H1 (cell line): ENCODE results near the gene SNX17. TPM values are rescaled to one million over a fixed set of nuclear protein-coding genes. Genes with fewer than 3 reads are reported as not detected.

Experiments
- CTCF ChIA-PET: fragments of 300-600 bp; sonication (Branson Sonifier 250); formaldehyde crosslinking; loops from one replicate; lab custom pipeline; 2021; ENCODE audit not compliant: partially characterized antibody; lab: Charles Lee
- POLR2A ChIA-PET: fragments of 300-600 bp; sonication (Branson Sonifier 250); formaldehyde crosslinking; loops from one replicate; lab custom pipeline; 2021; ENCODE audit warnings: inconsistent platforms; ENCODE audit not compliant: partially characterized antibody; lab: Charles Lee
- DNase-seq, 2 experiments: peaks; one replicate each; pipeline versions ENCODE4 v3.0.0 to v3.0.0-alpha.2; 2010 to 2022; ENCODE audit warnings: low spot score in 2 of 2, low read depth in 1 of 2, mixed read lengths in 1 of 2
- FAIRE-seq: peaks from 2 replicates; lab custom pipeline; 2011; peaks lifted over from hg19 to GRCh38; lab: Jason Lieb, UNC
- H2AFZ ChIP-seq: 2 replicates; pipeline ENCODE4 v1.8.1; 2012; ENCODE audit warnings: low read length, inconsistent platforms
- H2AK5ac ChIP-seq: 2 replicates; pipeline ENCODE4 v1.6.1; 2013; ENCODE audit warnings: low read depth, low read length
- H2BK120ac ChIP-seq: replicated peaks from 2 replicates; pipeline ENCODE3; 2013; ENCODE audit warnings: low read depth, low read length, inconsistent platforms
- H2BK12ac ChIP-seq: 2 replicates; pipeline ENCODE4 v1.6.1; 2013; ENCODE audit warnings: low read depth, low read length
- H2BK15ac ChIP-seq: 2 replicates; pipeline ENCODE4 v1.6.1; 2013; ENCODE audit warnings: low read length
- H2BK20ac ChIP-seq: 2 replicates; pipeline ENCODE4 v1.6.1; 2013; ENCODE audit warnings: low read length
- H2BK5ac ChIP-seq: 2 replicates; pipeline ENCODE4 v1.6.1; 2013; ENCODE audit warnings: low read depth, low read length
- H3K14ac ChIP-seq: 2 replicates; pipeline ENCODE4 v1.6.1; 2013; ENCODE audit warnings: inconsistent platforms; ENCODE audit not compliant: insufficient read length
- H3K18ac ChIP-seq: 2 replicates; pipeline ENCODE4 v1.6.1; 2013; ENCODE audit warnings: low read length; ENCODE audit errors: extremely low read depth
- H3K23ac ChIP-seq: 2 replicates; pipeline ENCODE4 v1.6.1; 2013; ENCODE audit warnings: inconsistent platforms; ENCODE audit not compliant: insufficient read length
- H3K23me2 ChIP-seq: 2 replicates; pipeline ENCODE4 v1.6.1; 2013; ENCODE audit warnings: low read depth, low read length
- H3K27ac ChIP-seq: 2 replicates; pipeline ENCODE4 v1.6.1; 2011; ENCODE audit warnings: low read depth, low read length, inconsistent platforms
- H3K27me3 ChIP-seq, 4 experiments: replicated peaks in 1 of 4; 1 replicate in 1 of 4; 2 replicates in 3 of 4; pipeline versions ENCODE4 v1.6.1 to v1.8.1; 2011 to 2013; ENCODE audit warnings: low read length in 3 of 4, mild to moderate bottlenecking in 3 of 4, inconsistent platforms in 2 of 4, mixed read lengths in 2 of 4, moderate library complexity in 1 of 4; ENCODE audit not compliant: control insufficient read depth in 3 of 4, insufficient read depth in 3 of 4; ENCODE audit errors: extremely low read depth in 1 of 4
- H3K36me3 ChIP-seq, 4 experiments: 2 replicates each; pipeline versions ENCODE4 v1.6.1 to v1.8.1; 2011 to 2013; ENCODE audit warnings: mild to moderate bottlenecking in 4 of 4, low read length in 3 of 4, moderate library complexity in 2 of 4, control low read depth in 1 of 4, inconsistent platforms in 1 of 4; ENCODE audit not compliant: insufficient read depth in 4 of 4, control insufficient read depth in 2 of 4
- H3K4ac ChIP-seq: replicated peaks from 2 replicates; pipeline ENCODE3; 2013; ENCODE audit warnings: low read length, low read depth, mixed read lengths, inconsistent platforms; ENCODE audit not compliant: insufficient read length
- H3K4me1 ChIP-seq, 4 experiments: replicated peaks in 1 of 4; 1 replicate in 1 of 4; 2 replicates in 3 of 4; pipeline versions ENCODE4 v1.6.1 to v1.8.1; 2011 to 2013; ENCODE audit warnings: low read length in 3 of 4, inconsistent platforms in 2 of 4, mixed read lengths in 1 of 4; ENCODE audit not compliant: insufficient read depth in 4 of 4, control insufficient read depth in 3 of 4
- H3K4me2 ChIP-seq, 2 experiments: 2 replicates each; pipeline versions ENCODE4 v1.6.1 to v1.8.1; 2011 to 2013; ENCODE audit warnings: low read depth in 2 of 2, low read length in 2 of 2, control low read depth in 1 of 2, inconsistent platforms in 1 of 2, mild to moderate bottlenecking in 1 of 2; ENCODE audit not compliant: insufficient read depth in 1 of 2
- H3K4me3 ChIP-seq, 4 experiments: fragments of 200-600, 300-600 bp in 1 of 4; sonication (generic), shearing (Covaris generic), sonication (Bioruptor Twin) in 1 of 4; 2 replicates each; pipeline versions ENCODE4 v1.5.1 to v1.8.1; 2011 to 2016; ENCODE audit warnings: low read length in 4 of 4, low read depth in 3 of 4, control low read depth in 2 of 4, inconsistent platforms in 2 of 4, mild to moderate bottlenecking in 2 of 4, mixed read lengths in 1 of 4, moderate library complexity in 1 of 4; ENCODE audit not compliant: insufficient read depth in 2 of 4; ENCODE audit errors: extremely low read depth in 1 of 4
- H3K56ac ChIP-seq: replicated peaks from 2 replicates; pipeline ENCODE3; 2013; ENCODE audit warnings: low read depth, mild to moderate bottlenecking, mixed read lengths, low read length, inconsistent platforms; ENCODE audit not compliant: insufficient read length
- H3K79me1 ChIP-seq: 2 replicates; pipeline ENCODE4 v1.6.1; 2013; ENCODE audit warnings: low read depth, low read length, control low read depth
- H3K79me2 ChIP-seq, 2 experiments: 2 replicates each; pipeline versions ENCODE4 v1.6.1 to v1.8.1; 2012 to 2013; ENCODE audit warnings: low read length in 2 of 2, mild to moderate bottlenecking in 2 of 2, inconsistent platforms in 1 of 2; ENCODE audit not compliant: insufficient read depth in 2 of 2, control insufficient read depth in 1 of 2
- H3K9ac ChIP-seq, 4 experiments: replicated peaks in 1 of 4; 1 replicate in 1 of 4; 2 replicates in 3 of 4; pipeline versions ENCODE4 v1.6.1 to v1.8.1; 2011 to 2013; ENCODE audit warnings: low read depth in 3 of 4, low read length in 3 of 4, control low read depth in 2 of 4, mild to moderate bottlenecking in 2 of 4, moderate library complexity in 2 of 4, inconsistent platforms in 1 of 4; ENCODE audit errors: extremely low read depth in 1 of 4
- H3K9me3 ChIP-seq, 2 experiments: 2 replicates each; pipeline versions ENCODE4 v1.6.1 to v1.8.1; 2012 to 2013; ENCODE audit warnings: mild to moderate bottlenecking in 2 of 2, moderate library complexity in 2 of 2, control low read depth in 1 of 2, inconsistent platforms in 1 of 2, low read depth in 1 of 2, low read length in 1 of 2, mixed read lengths in 1 of 2; ENCODE audit not compliant: insufficient read depth in 2 of 2
- H4K20me1 ChIP-seq, 2 experiments: replicated peaks in 1 of 2; 2 replicates each; pipeline versions ENCODE3 to v1.8.1; 2011 to 2013; ENCODE audit warnings: inconsistent platforms in 2 of 2, low read length in 2 of 2, mild to moderate bottlenecking in 1 of 2; ENCODE audit not compliant: insufficient read depth in 2 of 2, control insufficient read depth in 1 of 2
- H4K5ac ChIP-seq: 2 replicates; pipeline ENCODE4 v1.6.1; 2013; ENCODE audit warnings: low read length, low read depth, mixed read lengths, inconsistent platforms; ENCODE audit not compliant: insufficient read length
- H4K8ac ChIP-seq: 2 replicates; pipeline ENCODE4 v1.8.0; 2013; ENCODE audit warnings: mild to moderate bottlenecking, moderate library complexity, low read length, inconsistent platforms; ENCODE audit not compliant: insufficient read depth; ENCODE audit errors: extremely low read depth
- H4K91ac ChIP-seq: replicated peaks from 2 replicates; pipeline ENCODE3; 2013; ENCODE audit warnings: low read length, mixed read lengths, inconsistent platforms; ENCODE audit not compliant: insufficient read length
- CTBP2 ChIP-seq: IDR thresholded peaks from 2 replicates; pipeline ENCODE4 v1.7.0; 2011; ENCODE audit warnings: borderline replicate concordance, mild to moderate bottlenecking, moderate library complexity, mixed read lengths, low read length; ENCODE audit not compliant: insufficient read depth, insufficient read length
- KDM1A ChIP-seq: fragments of 200-600, 300-600 bp; sonication (generic); IDR thresholded peaks from 2 replicates; pipeline ENCODE4 v1.7.1; 2016; ENCODE audit warnings: mild to moderate bottlenecking, low read length, borderline replicate concordance
- KDM4A ChIP-seq: IDR thresholded peaks from one replicate; pipeline ENCODE4 v1.7.1; 2012; ENCODE audit warnings: low read depth, mild to moderate bottlenecking, moderate library complexity, low read length, inconsistent platforms; ENCODE audit not compliant: severe bottlenecking
- POLR2AphosphoS5 ChIP-seq: IDR thresholded peaks from 2 replicates; pipeline ENCODE4 v1.6.1; 2011; ENCODE audit warnings: low read depth, low read length
- POU5F1 ChIP-seq: IDR thresholded peaks from 2 replicates; pipeline ENCODE4 v1.6.1; 2011; ENCODE audit warnings: low read depth, mild to moderate bottlenecking, low read length, moderate library complexity
- SAP30 ChIP-seq: fragments of 300-600 bp; sonication (generic); IDR thresholded peaks from 2 replicates; pipeline ENCODE4 v1.7.1; 2012; ENCODE audit warnings: low read length, moderate library complexity, mild to moderate bottlenecking, inconsistent platforms; ENCODE audit not compliant: insufficient read depth, insufficient replicate concordance
- WGBS, 2 experiments: shearing (Covaris generic) in 1 of 2; methylation state at CpG; one replicate each; pipeline versions ENCODE4 v1.1.6 to v1.1.7; 2013 to 2015; ENCODE audit warnings: low lambda C conversion rate in 2 of 2, mixed read lengths in 2 of 2, inconsistent platforms in 1 of 2, low coverage in 1 of 2, missing lambda C conversion rate in 1 of 2; ENCODE audit not compliant: insufficient replicate concordance in 2 of 2, insufficient coverage in 1 of 2, insufficient read length in 1 of 2; ENCODE audit errors: extremely low coverage in 1 of 2, missing lambda C conversion rate in 1 of 2; 5-methylcytosine and 5-hydroxymethylcytosine counted together
- polyA plus RNA-seq, 7 experiments: library from polyadenylated mRNA; depleted of rRNA in 3 of 7; stranded (reverse) in 5 of 7; unstranded in 2 of 7; fragments of >200 nt in 5 of 7; fragments of 200-250 nt in 2 of 7; gene quantifications; 1 replicate in 5 of 7; 2 replicates in 1 of 7; 4 replicates in 1 of 7; pipeline versions ENCODE4 v1.2.1 to v1.2.3, GENCODE V29; 2011 to 2013; ENCODE audit warnings: missing spikeins in 2 of 7, mixed read lengths in 2 of 7
- total RNA-seq: library from RNA; stranded (reverse); fragmentation: NEBNext Ultra II Directional; extraction: Animal tissue kit (Norgen Biotek cat#: 25700); gene quantifications from 2 replicates; pipeline ENCODE4 v1.2.1, GENCODE V29; 2021
- TF ChIP-seq, protein P1 (sequence below): IDR thresholded peaks from 2 replicates; pipeline ENCODE4 v1.6.1; 2012; ENCODE audit warnings: inconsistent platforms

SNX17 gene
- total and polyA plus RNA-seq, 2 of the 8 experiments (the other 6 are each of a cell fraction or from before 2014, with no cell fraction given) = 54.9 to 66.2 TPM

DNA sequence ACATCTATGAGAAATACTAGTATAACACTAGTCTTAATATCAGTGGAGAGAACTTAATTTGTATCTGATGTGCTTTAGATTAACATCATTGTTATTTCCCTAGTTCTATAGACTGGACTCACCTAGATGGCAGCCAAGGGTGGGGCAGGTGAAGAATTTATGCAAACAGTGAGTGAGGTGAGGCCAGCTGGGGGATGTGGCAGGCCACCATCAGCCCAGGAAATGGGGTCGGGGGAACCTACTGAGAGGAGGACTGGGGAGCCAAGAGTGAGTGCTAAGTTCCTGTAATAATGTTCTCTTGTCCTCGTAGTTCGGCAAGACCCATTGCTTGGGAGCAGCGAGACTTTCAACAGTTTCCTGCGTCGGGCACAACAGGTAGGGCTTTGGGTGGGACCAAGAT lies 2.5 kb downstream of the SNX17 start:
- H2BK120ac ChIP-seq = no peak overlapping the region
- no peaks in the 10 kb centered on the region for H3K9me3 ChIP-seq
- no peak overlapping the region for H3K23ac ChIP-seq
- H3K9ac ChIP-seq = no peak overlapping the region
- 90% methylated on average over 6 of the region's 6 CpGs; no CpG with 5 or more reads in 1 of the 2 experiments for WGBS, 2 experiments
- no peak overlapping the region for H2BK5ac ChIP-seq
- no peak overlapping the region for H3K56ac ChIP-seq
- H2BK20ac ChIP-seq = no peak overlapping the region
- peaks cover 0 to 4% (median 2%) of the 10 kb centered on the region in 4 experiments; a peak in 4 of 7 replicates for H3K4me1 ChIP-seq
- no peak overlapping the region for H4K5ac ChIP-seq
- no peak for DNase-seq
- H4K8ac ChIP-seq = no peak overlapping the region
- peaks cover 2 to 21% of the 10 kb centered on the region in 2 experiments; a peak in 3 of 4 replicates for H3K79me2 ChIP-seq
- H3K14ac ChIP-seq = no peak overlapping the region
- peaks cover 28 to 53% (median 41%) of the 10 kb centered on the region in 4 experiments for H3K36me3 ChIP-seq
- no peak overlapping the region for H2AFZ ChIP-seq
- H3K4me2 ChIP-seq = no peak overlapping the region
- no peak for FAIRE-seq
- ChIA-PET CTCF (interaction anchor here (1.4 to 1.5 kb wide), 2 partner anchors 8 to 16 kb away, joined by 3 read pairs; partner anchors contain the start of genes GTF3C2 and ZNF513), POLR2A (interaction anchor here (1.6 to 9.5 kb wide), 5 partner anchors 7 to 80 kb away, joined by 3 to 135 read pairs (median 48); partner anchors contain the start of genes EIF2B4, GTF3C2, MPV17 and ZNF513)
- peaks cover 6% of the 10 kb centered on the region for H3K79me1 ChIP-seq
- H3K18ac ChIP-seq = no peak overlapping the region
- H2BK15ac ChIP-seq = no peak overlapping the region
- H3K4me3 ChIP-seq = no peak overlapping the region
- H2BK12ac ChIP-seq = no peak overlapping the region
- H4K20me1 ChIP-seq = peaks cover 1 to 15% of the 10 kb centered on the region in 2 experiments
- no peak overlapping the region for H4K91ac ChIP-seq
- H3K4ac ChIP-seq = no peak overlapping the region
- H3K27me3 ChIP-seq = no peaks in the 10 kb centered on the region
- no peak overlapping the region for H3K27ac ChIP-seq
- H3K23me2 ChIP-seq = peaks cover 8% of the 10 kb centered on the region
- no peak overlapping the region for H2AK5ac ChIP-seq
- no peak for TF ChIP-seq CTBP2
- no peak for TF ChIP-seq POU5F1
- TF ChIP-seq KDM1A = no peak
- no peak for TF ChIP-seq SAP30
- TF ChIP-seq KDM4A = no peak
- TF ChIP-seq, protein P1, sequence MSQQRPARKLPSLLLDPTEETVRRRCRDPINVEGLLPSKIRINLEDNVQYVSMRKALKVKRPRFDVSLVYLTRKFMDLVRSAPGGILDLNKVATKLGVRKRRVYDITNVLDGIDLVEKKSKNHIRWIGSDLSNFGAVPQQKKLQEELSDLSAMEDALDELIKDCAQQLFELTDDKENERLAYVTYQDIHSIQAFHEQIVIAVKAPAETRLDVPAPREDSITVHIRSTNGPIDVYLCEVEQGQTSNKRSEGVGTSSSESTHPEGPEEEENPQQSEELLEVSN = no peak
- no peak for TF ChIP-seq POLR2AphosphoS5
